HG02938 (cell line): ENCODE measurements around the gene NECAB2.
"Not testable (repeated sequence)": the region's sequence is repeated elsewhere in the genome, so short reads cannot be mapped to it uniquely, and the experiment has no call there.

Source experiments
- ATAC-seq: cut with Tn5 transposase; IDR thresholded peaks from one replicate; pipeline ENCODE4 v1.9.1; 2021; ENCODE audit warnings: mild to moderate bottlenecking, moderate library complexity; ENCODE audit not compliant: unreplicated experiment

The NECAB2 gene

GRCh38 chr16:83935858-83936255, 32.2 kb upstream of the NECAB2 start:
- ATAC-seq: no peak

- ATAC-seq: no peak
Observed at GRCh38 chr16:83936581-83937165, 31.4 kb upstream of the NECAB2 start.

- ATAC-seq: no peak
Observed at GRCh38 chr16:83937267-83937666, 30.8 kb upstream of the NECAB2 start.

- no peak for ATAC-seq
Observed at GRCh38 chr16:83937922-83938885, 29.8 kb upstream of the NECAB2 start.

- ATAC-seq: no peak
Observed at GRCh38 chr16:83939266-83939855, 28.7 kb upstream of the NECAB2 start.

GRCh38 chr16:83940119-83940518, 27.9 kb upstream of the NECAB2 start:
- no peak for ATAC-seq

- ATAC-seq: no peak
Observed at GRCh38 chr16:83940630-83941378, 27.2 kb upstream of the NECAB2 start.

- not testable (repeated sequence) for ATAC-seq
Observed at GRCh38 chr16:83941546-83941945, 26.5 kb upstream of the NECAB2 start.

- ATAC-seq: no peak
Observed at GRCh38 chr16:83942074-83942473, 26.0 kb upstream of the NECAB2 start.

GRCh38 chr16:83942815-83943515, 25.1 kb upstream of the NECAB2 start:
- ATAC-seq: no peak

GRCh38 chr16:83943516-83944050, 24.5 kb upstream of the NECAB2 start:
- no peak for ATAC-seq

GRCh38 chr16:83945587-83945986, 22.5 kb upstream of the NECAB2 start:
- no peak for ATAC-seq

GRCh38 chr16:83946154-83946780, 21.8 kb upstream of the NECAB2 start:
- ATAC-seq: no peak

- no peak for ATAC-seq
Observed at GRCh38 chr16:83946781-83947566, 21.1 kb upstream of the NECAB2 start.

- ATAC-seq: no peak
Observed at GRCh38 chr16:83947642-83948234, 20.3 kb upstream of the NECAB2 start.

GRCh38 chr16:83948914-83949723, 18.9 kb upstream of the NECAB2 start:
- no peak for ATAC-seq

- no peak for ATAC-seq
Observed at GRCh38 chr16:83949724-83950001, 18.4 kb upstream of the NECAB2 start.

GRCh38 chr16:83950862-83951399, 17.1 kb upstream of the NECAB2 start:
- ATAC-seq: not testable (repeated sequence)
